Hematopoietic multipotent progenitor cell treated with erythropoietin and hydrocortisone succinate and interleukin-3 and kit ligand, for 8 days (in vitro differentiated cells): ENCODE results near the gene CIB2.

Experiments used
- DNase-seq: peaks from one replicate; pipeline ENCODE4 v3.0.0-alpha.2; 2015

CIB2 gene

DNA sequence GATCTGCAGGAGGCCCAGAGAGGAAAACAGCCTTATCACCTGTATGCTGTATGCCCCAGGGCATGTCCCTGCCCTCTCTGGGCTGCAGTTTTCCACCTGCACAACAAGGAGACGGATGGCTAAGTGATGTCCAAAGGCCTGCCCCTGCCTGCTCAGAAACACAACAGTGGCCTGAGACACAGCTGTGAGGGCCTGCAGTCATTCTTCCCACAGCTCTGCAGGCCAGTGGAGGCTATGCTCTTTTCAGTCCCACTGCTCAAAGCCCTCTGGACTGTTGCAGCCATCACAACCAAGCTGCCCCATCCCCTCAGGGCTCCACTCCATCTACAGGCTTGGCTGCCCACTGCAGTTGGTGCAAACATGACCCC, 48.5 kb downstream of the CIB2 start:
- no peak for DNase-seq

DNA sequence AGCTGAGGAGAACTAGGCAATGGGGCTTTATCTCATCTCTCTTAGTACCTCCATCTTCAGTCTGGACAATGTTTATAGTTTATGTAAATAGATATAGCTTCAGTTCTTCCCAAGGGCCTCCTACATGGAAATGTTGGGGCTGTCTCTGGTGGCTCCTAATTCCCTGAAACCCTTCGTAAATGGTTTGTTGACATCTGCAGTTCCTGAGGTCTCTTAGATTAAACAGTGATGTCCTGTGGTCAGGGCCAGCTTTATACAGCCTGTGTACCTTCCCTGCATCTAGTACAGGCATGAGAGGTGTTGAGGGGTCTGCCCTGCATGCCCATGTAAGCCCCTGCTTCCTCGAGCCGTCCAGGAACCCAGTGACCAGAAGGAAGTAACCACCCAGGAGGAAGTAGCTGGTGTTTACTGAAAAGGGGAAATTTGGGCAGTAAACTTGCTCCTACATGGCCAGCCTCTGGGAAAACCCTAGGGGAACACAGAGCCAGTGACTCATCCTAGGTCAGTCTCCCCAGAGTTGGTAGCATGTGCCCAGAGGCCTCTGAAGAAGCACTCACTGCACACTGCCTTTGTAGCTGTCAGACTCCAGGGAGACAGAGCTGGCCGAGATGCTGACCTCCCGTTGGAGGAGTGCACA, 49.0 kb downstream of the CIB2 start:
- DNase-seq: no peak

DNA sequence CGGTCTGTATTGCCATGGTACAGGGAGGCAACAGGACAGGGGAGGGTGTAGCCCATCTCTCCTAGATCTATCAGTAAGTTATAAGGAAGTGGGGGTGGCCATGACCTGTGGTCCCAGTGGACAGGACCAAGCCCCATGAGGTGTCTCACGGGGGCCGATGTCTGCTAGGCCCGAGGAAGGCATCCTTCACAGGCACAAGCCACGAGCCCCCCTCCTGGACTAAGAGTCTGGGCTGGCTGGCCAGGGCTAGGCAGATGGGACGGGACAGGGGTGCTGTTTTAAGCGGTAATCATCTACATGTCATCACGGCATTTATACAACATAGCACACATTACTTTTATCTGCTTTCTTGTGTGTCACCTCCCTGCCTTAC, 51.2 kb downstream of the CIB2 start:
- no peak for DNase-seq

DNA sequence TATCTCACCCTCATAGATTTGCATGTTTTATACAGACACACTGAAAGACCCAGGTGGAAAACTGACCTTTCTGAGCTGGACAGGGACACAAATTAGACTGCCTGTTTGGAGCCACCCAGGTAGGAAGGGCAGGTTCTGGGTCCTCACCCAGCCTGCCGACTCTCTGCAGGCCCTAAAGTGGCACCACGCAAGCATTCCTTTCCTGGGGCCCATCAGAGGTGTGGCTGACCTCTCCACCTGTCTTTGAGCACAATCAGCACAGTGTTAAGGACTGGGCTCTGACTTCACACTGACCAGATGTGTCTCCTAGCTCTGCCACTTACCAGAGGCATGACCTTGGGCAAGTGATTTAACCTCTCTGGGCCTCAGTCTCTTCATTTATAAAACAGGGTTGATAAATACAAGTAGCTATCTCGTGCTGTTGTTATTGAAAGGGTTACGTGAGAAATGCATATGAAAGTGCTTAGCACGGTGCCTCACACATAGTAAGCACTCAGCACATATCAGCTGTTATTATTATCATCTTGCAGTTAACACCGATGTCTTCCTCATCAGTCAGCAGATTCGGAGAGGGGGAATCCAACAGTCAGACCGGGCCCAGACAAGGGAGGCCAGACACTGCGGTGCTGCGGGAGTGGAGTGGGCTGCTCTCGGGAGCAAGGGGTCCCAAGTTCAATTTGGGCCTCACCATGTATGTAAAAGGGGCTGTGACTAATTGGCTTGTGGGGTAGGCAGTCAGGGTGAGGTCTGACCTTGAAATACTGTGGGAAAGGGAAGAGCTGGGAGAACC, 51.8 kb downstream of the CIB2 start:
- DNase-seq: no peak

DNA sequence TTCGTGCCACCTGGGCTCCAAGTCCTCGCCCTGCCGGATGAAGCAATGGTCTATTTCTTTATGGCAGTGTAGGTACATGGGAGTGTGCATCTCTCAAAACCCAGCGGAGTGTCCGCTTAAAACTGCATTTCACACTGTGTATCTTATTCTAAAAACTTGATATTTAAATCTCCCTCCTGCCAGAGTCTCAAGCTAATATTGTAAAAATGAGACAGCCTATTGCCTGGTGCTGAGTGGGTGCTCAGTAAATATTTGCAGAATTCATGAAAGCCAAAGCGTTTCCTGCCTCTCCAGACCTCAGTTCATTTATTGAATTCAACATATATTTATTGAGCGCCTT, 53.4 kb downstream of the CIB2 start:
- DNase-seq: no peak

DNA sequence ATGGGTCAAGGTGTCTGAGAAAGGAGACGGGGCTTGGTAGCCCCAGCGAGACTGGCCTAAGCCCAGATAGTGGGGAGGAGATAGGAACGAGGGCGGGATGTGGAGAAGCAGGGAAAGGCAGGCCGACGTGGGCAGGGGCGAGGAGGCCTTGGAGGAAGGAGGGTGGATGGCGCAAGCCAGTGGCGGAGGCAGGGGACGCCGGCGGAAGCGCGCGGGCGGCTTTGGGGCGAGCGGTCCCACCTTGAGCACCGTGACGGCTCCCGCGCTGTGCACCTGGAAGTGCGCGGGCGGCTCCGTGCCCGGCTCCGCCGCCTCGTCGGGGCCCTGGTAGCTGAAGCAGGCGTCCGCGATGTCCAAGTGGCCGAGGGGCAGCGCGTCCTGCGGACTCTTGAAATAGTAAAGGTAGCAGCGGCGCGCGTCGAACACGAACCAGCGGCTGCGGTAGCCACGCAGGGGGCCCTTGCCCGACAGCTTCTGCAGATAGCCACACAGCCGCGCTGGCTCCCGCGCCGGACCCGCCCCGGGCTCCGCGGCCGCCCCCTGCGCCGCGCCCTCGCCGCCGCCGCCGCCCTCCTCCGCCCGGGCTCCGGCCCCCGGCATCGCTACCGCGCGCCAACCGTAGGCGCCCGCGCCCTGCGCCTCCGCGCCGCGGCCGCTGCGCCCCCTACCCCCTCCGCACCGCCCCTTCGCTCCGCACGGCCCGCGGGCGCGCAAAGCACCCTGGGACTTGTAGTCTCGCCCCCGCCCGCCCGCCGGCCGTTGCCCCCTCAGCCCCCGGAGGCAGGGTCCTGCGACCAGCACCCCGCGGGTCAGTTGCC, 54.0 kb downstream of the CIB2 start, which contains the start of gene TBC1D2B:
TBC1D2B (minus strand) TSS at position 659 of the 818 bp plus-strand sequence; CDS start at position 600, 59 bp downstream.
- peak; percentile 44 for DNase-seq

DNA sequence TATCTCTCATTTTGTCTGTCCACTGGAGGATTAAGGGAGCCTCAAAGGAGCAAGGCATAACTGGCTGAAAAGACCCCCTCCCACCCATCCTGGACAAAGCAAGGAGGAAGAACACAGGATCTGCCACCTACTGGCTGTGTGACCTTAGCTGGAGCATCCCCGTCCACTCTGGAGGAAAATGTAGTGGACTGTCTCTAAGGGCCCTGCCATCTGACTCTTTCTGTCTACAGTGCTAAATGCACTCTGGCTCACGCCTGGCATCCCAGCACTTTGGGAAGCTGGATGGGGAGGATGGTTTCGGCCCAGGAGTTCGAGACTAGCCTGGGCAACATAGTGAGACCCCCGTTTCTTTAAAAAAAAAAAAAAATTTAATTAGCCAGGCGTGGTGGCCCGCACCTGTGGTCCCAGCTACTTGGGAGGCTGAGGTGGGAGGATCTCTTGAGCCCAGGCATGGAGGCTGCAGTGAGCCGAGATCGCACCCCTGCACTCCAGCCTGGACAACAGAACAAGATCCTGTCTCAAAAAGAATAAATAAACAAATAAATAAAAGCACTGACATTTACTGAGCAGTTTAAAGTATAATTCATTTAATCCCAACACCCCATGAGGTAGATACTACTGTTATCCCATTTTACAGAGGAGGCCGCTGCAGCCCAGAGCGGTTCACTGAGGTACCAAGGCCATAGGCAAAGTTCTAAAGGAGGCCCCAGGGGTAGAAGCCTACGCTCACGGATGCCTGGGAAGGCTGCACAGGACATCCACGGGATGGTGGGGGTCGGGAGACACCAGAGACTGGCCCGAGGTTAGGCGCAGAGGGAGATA, 54.8 kb downstream of the CIB2 start:
- DNase-seq: no peak

DNA sequence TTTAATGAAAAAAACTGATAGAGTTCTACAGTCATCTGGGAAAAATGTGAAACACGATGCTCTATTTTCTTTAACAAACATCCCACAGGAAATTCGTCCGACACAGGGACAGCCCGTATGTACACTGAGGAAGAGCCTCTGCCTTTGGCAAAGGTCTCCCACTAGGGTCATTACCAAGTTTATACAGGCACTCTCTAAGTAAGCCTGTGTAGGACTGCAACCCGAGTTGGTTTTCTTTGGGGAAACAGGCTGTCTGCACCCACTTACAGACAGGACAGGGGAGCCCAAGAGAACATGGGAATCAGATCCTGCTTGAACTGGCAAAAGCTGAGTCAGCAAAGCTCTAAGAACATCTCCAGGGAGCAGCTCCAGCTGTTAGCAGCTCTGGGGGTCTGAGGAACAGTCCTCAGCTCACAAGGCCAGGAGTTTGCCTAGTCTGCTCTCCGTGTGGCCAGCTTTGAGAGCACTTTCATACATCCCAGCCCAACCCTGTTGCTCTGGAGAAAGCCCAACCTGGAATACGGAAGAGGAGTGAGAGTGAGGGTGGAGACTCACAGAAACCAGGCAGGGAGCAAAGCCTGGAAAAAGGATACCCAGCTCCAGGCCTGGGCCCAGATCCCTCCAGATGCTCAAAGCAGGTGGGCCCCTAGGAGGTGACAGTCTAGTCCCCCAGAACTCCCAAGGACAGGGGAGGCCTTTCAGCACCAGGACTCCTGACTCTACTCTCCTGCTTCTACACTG, 55.6 kb downstream of the CIB2 start:
- no peak for DNase-seq

DNA sequence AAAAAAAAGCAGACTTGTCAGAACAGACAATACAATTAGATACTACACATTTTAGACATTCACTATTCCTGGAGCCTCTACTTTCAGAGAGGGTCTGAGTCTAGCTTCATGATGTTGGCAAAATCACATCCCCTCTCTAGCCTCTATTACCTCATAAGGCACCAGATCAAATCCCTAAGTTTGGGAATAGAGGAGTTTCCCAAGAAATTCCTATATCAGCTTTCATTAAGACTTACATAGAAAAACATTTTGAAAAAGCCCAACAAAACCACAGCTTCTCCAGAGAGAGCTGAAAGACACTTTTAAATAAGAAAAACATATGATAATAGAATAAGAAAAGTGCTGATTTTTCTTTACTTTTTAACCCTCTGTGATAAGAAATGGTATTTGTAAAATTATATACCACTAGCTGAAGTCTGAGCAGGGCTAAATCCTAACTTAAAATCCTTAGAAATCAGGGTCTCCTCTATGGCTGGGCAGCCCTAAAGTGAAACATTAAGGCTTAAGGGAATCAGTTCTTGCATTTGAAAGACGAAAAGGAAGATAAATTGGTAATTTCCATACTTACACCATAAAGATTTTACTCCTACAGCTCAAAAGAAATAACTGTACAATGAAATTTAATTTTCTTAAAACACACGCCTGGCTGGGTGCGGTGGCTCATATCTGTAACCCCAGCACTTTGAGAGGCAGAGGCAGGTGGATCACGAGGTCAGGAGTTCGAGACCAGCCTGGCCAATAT, 58.0 kb downstream of the CIB2 start:
- DNase-seq: no peak

DNA sequence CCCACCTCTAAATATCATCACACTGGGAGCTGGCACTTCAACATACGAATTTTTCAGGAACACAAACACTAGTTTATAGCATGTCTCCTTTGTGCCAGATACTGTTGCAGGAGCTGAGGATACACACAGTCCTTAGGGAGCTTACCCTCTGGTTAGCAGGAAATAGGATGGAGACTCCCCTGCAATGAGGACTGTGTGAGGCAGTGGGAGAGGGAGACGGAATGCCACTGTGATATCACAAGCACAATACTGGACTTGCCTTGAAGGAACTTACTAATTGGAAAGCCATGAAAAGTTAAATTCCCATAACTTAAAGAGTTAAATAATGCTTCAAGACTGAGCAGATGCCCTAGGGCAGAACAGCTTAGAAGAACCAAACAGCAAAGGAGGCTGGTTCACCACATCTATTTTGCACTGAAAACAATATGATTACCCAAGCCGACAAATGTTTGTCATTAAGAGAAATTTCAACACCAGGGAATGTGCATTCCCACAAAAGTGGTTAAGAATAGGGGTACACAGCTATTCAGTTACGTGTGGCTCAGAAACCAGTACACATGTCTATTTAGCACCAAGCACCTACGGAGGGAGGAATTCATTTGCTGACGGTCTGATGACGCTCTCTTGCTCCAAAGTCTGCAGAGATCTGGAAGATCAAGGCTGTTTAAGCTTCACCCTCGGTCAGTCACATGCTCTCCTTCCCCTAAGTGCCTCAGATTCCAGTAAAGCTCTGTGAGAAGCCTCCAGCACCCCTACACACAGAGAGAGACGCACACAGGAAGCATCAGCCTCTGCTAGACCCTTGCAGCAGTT, 59.0 kb downstream of the CIB2 start:
- DNase-seq: no peak

DNA sequence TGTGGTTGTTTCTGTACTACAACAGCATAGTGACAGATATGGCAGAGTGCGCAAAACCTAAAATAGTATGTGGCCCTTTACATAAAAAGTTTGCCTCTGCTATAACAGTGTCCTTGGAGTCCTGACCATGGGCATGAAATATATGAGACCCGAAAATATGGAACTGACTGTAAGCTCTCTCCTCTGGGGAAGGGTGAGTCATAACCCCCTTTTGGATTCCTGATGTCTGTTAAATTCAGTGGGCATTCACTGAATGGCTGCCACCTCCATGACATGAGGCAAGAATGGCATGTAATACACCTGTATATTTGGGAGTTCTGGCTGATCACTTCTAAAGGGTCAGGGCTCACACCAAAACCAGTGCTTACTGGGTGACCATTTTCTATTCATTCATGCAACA, 59.9 kb downstream of the CIB2 start:
- no peak for DNase-seq

DNA sequence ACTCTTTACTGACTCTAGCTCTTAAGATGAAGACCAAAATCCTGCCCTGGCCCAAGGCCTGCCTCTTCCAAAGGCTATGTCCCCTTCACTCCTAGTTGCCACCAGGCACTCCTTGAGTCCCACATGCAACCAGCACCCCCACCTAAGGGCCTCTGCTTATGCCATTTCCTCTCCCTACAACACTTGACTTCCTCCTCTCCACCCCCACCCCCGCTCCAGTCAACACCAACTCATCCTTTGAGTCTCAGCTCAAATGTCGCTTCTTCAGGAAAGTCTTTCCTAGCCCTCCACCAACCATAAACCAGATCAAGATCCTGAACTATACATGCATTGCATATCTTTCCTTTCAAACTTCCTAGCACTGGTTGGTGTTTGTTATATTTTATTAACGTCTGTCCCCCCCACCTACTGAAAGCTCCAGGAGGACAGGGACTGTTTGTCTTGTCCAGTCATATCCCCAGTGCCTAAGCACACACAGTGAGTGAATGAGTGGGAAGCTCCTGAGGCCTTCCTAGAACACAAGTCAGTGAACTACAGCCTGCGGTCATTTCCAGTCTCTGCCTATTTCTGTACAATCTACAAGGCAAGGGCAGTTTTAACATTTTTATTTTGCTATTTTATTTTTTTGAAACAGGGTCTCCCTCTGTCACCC, 61.1 kb downstream of the CIB2 start:
- no peak for DNase-seq

DNA sequence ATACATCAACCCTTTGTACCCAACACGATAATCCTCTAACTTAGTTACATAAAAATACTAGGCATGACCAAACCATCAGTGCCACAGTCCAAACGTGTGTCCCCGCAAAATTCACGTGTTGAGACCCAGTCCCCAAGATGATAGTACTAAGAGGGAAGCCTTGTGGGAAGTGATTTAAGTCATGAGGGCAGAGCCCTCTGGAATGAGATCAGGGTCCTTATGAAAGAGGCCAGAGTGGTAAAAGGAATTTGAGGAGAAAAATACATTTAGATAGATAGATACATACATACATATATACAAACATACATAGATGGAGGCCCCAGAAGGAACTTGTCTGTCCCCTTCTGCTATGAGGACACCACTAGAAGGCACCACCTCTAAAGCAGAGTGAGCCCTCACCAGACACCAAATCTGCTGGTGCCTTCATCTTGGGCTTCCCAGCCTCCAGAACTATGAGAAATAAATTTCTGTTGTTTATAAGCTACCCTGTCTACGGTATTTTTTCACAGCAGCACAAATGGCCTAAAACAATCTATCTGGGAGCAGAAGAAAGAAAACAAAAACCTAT, 61.7 kb downstream of the CIB2 start:
- DNase-seq: no peak

DNA sequence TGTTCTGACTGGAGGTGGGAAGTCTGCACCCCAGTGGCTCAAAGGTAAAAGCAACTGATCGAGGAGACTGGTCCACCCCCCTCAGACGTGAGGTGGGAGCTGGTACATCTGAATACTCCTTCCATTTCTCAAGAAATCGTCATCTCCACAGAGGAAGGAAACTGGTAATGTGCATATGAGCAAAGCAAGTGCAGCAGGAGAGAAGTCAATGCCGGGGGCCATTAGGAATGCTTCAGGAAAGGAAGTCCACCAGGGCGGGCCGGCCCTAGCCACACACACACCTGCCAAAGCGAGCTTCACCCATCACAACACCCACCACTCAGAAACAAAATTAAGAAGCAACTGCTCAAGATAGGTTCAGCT, 62.2 kb downstream of the CIB2 start:
- no peak for DNase-seq

DNA sequence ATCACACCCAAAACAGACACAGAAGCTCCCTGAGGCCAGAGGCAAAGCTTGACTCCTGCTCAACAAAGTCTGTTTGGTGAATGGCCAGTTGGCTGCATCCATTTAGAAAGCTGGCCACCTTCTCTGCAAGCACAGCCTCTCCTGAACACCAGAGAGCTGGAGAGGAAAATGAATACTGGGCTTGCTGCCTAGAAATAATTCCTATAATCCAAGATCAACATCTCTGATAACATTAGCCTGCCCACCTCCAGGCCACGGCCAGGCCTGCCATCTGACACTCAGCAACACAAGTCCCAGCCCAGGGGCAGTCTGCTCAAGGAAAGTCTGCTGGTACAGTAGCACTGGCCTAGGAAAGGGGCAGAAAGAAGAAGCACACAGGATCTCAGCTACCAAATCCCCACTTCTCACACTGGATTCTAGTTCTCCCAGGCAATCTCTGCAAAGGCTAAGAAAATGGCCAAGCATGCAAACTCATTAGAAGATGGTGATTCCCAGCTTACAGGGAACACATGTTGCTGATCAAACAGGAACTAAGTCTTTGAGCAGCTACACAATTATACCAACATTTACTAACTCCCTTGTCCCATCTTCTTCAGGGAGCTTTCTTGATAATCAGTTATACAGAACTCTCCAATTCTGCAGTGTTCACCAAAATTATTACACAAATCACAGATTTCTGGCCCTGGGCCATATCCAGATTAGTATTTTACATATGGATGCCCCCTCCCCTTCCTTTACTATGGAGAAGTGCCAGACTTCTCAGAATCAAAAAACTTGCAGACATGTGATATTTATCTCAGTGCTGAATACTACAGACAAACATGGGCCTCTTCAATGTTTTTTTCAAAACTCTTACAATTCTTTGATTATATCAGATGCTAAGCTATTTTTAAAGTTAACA, 63.7 kb downstream of the CIB2 start:
- no peak for DNase-seq

DNA sequence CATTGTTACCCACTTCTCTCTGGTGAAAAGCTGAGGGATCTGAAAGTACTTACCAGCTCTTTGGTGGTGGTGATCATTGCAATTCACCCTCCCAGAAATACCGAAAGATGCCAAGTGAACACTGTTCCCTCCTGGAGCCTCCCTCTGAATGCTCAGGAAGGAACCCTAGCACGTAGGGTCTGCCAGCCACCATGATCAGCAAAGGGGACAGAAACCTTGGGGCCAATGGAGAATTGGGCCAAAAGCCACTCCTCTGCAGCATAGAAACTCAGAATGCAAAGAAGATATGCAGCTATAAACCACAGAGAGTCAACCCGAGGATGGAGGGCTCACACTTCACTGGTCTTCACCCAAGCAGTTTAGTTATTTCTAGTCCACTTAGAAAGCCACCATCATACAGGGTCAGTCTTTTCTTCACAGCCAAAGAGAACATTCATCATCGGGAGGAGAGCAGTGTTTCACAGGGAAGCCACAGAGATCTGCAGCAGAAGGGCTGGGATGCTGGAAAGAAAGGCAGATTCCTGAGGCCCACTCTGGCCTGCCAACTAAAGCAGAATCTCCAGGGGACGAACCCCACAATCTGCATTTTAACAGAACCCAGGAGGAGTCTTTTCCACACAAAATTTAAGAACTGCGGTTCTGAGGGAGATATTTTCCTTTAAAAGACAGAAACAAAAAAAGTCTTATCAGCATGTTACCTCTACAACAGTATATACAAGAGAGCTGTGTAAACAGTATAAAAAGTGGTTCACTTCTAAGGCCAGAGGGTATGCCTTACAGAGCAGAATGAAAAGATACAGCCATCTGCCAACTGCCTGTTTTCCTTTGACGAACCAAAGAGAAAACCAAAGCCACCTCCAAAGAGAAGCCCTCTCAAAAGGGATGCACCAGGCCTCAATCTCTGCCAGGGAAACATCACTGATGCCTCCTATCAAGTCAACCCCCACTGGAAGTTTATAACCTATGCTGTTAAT, 65.0 kb downstream of the CIB2 start:
- DNase-seq: no peak

DNA sequence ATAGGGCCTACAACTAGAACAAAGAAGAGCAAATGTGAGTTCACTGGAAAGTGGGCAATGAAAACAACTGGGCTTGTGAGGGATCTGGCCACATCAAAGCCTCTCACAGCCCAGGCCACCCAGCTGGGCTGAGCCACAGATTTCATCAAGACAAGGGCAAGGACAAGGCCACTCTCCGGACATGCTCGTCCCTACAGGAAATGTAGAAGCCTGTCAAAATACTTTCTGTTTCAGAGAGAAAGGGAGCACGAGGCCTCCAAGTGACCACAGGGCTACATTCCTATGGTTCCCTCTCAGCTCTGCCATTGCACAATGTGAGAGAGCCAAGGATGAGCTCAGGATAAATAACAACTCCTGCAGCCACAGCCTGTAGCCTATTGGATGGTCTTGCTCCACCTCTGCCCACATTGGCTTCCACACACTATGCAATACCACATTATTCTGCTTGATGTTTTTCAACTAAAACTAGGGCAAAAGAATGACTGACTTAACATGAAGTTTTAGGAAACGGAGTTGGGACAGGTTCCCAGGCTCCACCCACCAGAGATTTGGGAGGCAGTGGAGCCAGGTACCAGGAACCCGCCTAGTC, 65.9 kb downstream of the CIB2 start:
- no peak for DNase-seq
